ENCODE results near the gene ST7. TPM values are rescaled to one million over a fixed set of nuclear protein-coding genes. Genes with fewer than 3 reads are reported as not detected.

ST7 gene
- total RNA-seq, 2 experiments from 2014 or later: 4.9 to 5.4 TPM

DNA sequence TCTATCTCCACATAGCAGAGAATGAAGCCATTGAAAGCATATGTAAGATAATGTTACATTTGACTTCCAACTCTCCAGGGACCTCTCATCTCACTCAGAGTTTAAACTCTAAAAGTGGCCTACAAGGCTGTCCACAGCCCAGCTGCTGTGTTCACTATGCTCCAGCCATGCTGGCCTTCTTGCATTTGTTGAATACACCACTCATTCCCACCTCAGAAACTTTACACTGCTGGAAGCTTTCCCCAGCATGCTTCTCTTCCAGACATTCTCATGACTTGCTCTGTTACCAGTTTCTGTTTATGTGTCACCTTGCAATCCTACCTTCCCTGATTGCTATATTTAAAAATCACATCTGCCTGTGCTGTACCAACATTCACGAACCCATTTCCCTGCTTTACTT lies 202.4 kb downstream of the ST7 start:
- H3K36me3 ChIP-seq (ENCODE audit: insufficient read depth, low read length): no peaks in the 10 kb centered on the region
- H3K4me1 ChIP-seq (ENCODE audit: insufficient read depth, low read length): no peaks in the 10 kb centered on the region
- Mint-ChIP-seq H3K9me3 (no peaks in the 10 kb centered on the region), H3K4me1 (ENCODE audit: low read depth) (no peaks in the 10 kb centered on the region), H3K27ac (no peak overlapping the region), H3K4me3 (no peak overlapping the region), H3K36me3 (ENCODE audit: low read depth) (no peaks in the 10 kb centered on the region), H3K27me3 (no peaks in the 10 kb centered on the region)
- H3K27ac ChIP-seq (ENCODE audit: low read depth in 1 of 2, low read length in 2 of 2): no peak overlapping the region
- TF ChIP-seq, protein P1, sequence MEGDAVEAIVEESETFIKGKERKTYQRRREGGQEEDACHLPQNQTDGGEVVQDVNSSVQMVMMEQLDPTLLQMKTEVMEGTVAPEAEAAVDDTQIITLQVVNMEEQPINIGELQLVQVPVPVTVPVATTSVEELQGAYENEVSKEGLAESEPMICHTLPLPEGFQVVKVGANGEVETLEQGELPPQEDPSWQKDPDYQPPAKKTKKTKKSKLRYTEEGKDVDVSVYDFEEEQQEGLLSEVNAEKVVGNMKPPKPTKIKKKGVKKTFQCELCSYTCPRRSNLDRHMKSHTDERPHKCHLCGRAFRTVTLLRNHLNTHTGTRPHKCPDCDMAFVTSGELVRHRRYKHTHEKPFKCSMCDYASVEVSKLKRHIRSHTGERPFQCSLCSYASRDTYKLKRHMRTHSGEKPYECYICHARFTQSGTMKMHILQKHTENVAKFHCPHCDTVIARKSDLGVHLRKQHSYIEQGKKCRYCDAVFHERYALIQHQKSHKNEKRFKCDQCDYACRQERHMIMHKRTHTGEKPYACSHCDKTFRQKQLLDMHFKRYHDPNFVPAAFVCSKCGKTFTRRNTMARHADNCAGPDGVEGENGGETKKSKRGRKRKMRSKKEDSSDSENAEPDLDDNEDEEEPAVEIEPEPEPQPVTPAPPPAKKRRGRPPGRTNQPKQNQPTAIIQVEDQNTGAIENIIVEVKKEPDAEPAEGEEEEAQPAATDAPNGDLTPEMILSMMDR (IDR thresholded peaks at IDR 0.05): no peak
- intact Hi-C loops (cut with DNase I, micrococcal nuclease): no loop called here
- CTCF ChIA-PET: no interaction called here
- POLR2A ChIA-PET: no interaction called here
- no peak for ATAC-seq (ENCODE audit: poor library complexity)
- H3K27me3 ChIP-seq (ENCODE audit: control insufficient read depth in 1 of 2, insufficient read depth in 2 of 2, low read length in 2 of 2): no peaks in the 10 kb centered on the region
- H3K9me3 ChIP-seq (ENCODE audit: control insufficient read depth in 1 of 2, insufficient read depth in 1 of 2, low read length in 2 of 2): no peaks in the 10 kb centered on the region
- no peak overlapping the region for H3K4me3 ChIP-seq (ENCODE audit: low read length)
- DNase-seq: no peak

DNA sequence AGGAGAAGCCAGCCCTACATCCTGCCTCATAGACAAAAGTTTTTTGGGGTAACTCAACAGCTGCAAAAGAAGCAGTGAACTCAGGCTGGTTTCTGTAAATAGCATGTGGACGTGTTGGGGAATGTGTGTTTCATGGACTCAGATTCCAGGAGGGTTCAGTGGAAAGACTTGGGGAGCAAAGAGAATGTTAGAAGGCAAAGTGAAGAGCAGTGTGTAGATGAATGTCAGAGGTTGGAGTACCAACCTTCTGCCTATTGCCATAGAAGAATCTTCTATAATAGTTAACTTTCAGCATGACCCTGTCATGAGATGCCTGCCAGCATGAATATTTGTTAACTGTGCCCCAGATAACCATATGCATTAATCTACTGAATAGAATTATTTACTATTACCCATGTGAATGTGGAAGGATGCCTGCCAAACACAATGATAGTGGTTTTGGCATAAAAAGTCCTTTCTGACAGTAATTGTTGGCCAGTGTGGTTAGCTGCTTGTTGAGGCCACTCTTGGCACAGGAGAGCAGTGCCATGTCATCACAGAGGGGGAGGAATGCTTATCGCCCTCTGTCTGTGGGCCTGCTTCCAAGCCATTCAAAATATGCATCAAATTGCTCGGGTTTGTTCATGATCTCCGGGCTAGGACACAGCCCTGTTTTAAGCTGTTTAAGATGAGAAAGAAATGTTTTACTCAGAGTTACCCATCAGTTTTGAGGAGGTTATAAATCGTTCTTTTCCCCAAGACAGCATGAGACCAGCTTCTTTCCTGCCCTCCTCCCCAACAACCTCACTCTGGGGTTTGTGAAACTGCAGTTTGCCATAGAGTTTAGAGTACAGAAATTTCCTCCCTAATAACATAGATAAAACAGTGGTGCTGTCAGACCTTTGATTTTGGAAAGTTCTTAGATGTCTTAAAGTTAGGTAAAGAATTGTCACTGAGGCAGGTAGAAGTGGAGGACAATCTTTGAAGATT lies 204.2 kb downstream of the ST7 start:
- intact Hi-C loops (cut with DNase I, micrococcal nuclease): no loop called here
- H3K4me3 Mint-ChIP-seq: no peak overlapping the region

DNA sequence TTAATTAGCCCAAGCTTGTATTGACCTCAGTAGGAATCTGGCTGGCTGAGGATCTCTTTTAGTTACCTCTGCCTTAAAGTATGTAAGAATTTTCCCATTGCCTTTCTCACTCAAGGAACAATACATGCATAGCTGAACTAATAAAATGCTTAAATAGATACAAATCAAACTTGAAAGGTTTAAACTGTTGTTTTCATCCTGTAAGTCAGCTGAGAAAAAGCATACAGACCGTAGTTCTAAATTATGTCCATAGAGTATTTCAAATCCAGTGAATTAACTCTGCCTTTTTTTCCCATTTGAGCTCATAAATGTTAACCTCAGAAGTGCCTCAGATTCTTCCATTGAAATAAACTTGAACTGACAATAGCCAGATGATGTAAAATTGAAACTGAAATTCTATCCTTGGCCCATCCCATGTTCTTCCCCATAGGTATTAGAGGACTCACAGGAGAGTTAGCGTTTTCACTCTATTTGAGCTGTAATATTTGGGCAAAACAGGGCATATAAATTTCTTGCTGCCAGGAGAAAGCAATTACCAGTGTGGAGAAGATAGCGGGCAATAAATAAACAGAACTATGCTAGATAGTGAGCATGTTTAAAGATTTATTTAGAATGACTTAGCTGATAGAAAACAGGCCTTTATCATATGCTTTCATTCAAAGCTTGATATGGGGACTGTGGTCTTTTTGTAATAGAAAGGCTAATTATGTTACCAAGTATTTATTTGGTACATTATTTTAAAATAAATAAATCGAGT lies 205.8 kb downstream of the ST7 start:
- no peaks in the 10 kb centered on the region for H3K9me3 ChIP-seq (ENCODE audit: control insufficient read depth in 1 of 2, insufficient read depth in 1 of 2, low read length in 2 of 2)
- no peak overlapping the region for H3K27ac ChIP-seq (ENCODE audit: low read depth in 1 of 2, low read length in 2 of 2)
- no peaks in the 10 kb centered on the region for H3K36me3 Mint-ChIP-seq (ENCODE audit: low read depth)
- DNase-seq (no peak), ATAC-seq (ENCODE audit: poor library complexity) (no peak)
- intact Hi-C loops (cut with DNase I, micrococcal nuclease): no loop called here
- no peaks in the 10 kb centered on the region for H3K4me1 ChIP-seq (ENCODE audit: insufficient read depth, low read length)
- no peak overlapping the region for H3K4me3 Mint-ChIP-seq
- POLR2A ChIA-PET: no interaction called here
- no peak overlapping the region for H3K4me3 ChIP-seq (ENCODE audit: low read length)
- TF ChIP-seq, protein P1 (IDR thresholded peaks at IDR 0.05): no peak
- no peaks in the 10 kb centered on the region for H3K4me1 Mint-ChIP-seq (ENCODE audit: low read depth)
- H3K27me3 Mint-ChIP-seq: no peaks in the 10 kb centered on the region
- no peaks in the 10 kb centered on the region for H3K27me3 ChIP-seq (ENCODE audit: control insufficient read depth in 1 of 2, insufficient read depth in 2 of 2, low read length in 2 of 2)
- CTCF ChIA-PET: no interaction called here
- no peak overlapping the region for H3K27ac Mint-ChIP-seq
- H3K36me3 ChIP-seq (ENCODE audit: insufficient read depth, low read length): no peaks in the 10 kb centered on the region
- no peaks in the 10 kb centered on the region for H3K9me3 Mint-ChIP-seq

More for the DNA sequence above, 204.2 kb downstream of the ST7 start:
- Histone ChIP-seq H3K9me3 (ENCODE audit: control insufficient read depth in 1 of 2, insufficient read depth in 1 of 2, low read length in 2 of 2) (no peaks in the 10 kb centered on the region), H3K27ac (ENCODE audit: low read depth in 1 of 2, low read length in 2 of 2) (no peak overlapping the region), H3K27me3 (ENCODE audit: control insufficient read depth in 1 of 2, insufficient read depth in 2 of 2, low read length in 2 of 2) (no peaks in the 10 kb centered on the region), H3K36me3 (ENCODE audit: insufficient read depth, low read length) (no peaks in the 10 kb centered on the region), H3K4me1 (ENCODE audit: insufficient read depth, low read length) (no peaks in the 10 kb centered on the region), H3K4me3 (ENCODE audit: low read length) (no peak overlapping the region)
- CTCF ChIA-PET: no interaction called here
- POLR2A ChIA-PET: no interaction called here
- Mint-ChIP-seq H3K4me1 (ENCODE audit: low read depth) (no peaks in the 10 kb centered on the region), H3K9me3 (no peaks in the 10 kb centered on the region), H3K27me3 (no peaks in the 10 kb centered on the region), H3K27ac (no peak overlapping the region), H3K36me3 (ENCODE audit: low read depth) (no peaks in the 10 kb centered on the region)
- DNase-seq: no peak
- no peak for ATAC-seq (ENCODE audit: poor library complexity)
- TF ChIP-seq, protein P1 (IDR thresholded peaks at IDR 0.05): no peak
